Epithelial cell of prostate (primary cell): Measurements from ENCODE around the gene ZNF441.
"Not testable (repeated sequence)": the region's sequence is repeated elsewhere in the genome, so short reads cannot be mapped to it uniquely, and the experiment has no call there.

Experiments used
- DNase-seq: peaks from one replicate; pipeline ENCODE4 v3.0.0-alpha.2; 2011; ENCODE audit warnings: low read depth, low spot score
- H3K27ac ChIP-seq: fragments of 450-650 bp; 2 replicates; pipeline ENCODE4 v1.5.1; 2017; ENCODE audit warnings: mild to moderate bottlenecking

The ZNF441 gene

DNA sequence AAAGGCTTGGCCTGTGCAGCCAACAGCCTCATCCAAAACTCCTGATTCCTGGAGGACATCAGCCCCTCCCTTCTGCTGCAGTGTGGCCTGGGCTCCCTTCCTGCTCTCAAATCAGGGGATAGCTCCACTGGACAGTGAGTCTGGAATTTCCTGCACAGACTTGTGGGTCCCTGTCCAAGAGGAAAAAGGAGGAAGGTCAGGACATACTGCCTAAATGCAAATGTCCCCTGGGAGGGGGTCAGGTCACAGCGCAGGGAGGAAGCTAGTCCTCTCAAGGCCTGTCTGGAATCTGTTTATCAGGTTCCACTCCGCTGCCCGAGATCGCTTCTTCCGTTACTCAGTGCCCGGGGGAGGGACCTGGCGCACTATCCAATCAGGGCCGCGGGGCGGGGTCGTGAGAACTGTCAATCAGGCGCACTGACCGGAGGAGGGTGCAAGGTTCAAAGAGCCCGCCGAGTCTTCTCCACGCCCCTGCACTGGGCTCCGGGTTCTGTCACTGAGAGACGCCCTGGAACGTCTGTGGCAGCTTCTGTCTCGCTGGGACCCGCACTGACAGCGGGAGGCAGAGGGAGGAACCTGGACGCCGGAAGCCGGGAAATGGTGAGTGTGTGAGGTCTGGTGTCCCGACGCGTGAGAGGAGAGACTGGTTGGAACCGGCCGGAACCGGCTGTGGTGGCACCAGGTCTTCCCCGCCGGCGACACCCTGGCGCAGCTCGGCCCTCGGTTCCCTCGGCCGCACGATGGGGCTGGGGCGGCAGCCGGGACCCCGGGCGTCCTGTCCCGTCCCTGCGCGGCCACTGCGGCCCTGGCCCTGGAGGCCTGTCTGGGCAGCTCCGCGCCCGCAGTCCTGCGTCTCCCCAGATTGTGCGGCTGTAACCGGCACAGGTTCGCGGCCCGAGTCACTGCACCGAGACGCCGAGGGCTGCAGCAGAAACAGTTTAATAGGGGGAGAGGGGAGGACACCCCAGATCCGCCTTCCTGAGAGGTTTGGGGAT is at the start of gene ZNF441:
ZNF441 (plus strand) TSS at position 404 of the 995 bp plus-strand sequence; CDS start at position 598, 194 bp downstream.
- peak within 1 kb of the TSS; percentile 86 for H3K27ac ChIP-seq
- DNase-seq: peak; percentile 60

DNA sequence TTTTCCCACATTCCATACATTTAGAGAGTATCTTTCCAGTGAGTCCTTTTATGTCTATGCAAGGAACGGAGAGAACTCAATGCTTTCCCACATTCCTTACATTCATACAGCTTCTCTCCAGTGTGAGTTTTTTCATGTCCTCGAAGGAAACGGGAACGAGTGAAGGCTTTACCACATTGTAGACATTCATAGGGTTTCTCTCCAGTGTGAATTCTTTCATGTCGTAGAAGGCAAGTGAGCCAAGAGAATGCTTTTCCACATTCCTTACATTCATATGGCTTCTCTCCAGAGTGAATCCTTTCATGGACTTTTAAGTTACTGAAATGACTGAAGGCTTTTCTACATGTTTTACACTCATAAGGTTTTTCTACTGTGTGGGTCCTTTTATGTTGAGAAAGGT is 45.1 kb upstream of the ZNF441 start:
- DNase-seq: no peak
- no peak overlapping the region for H3K27ac ChIP-seq

DNA sequence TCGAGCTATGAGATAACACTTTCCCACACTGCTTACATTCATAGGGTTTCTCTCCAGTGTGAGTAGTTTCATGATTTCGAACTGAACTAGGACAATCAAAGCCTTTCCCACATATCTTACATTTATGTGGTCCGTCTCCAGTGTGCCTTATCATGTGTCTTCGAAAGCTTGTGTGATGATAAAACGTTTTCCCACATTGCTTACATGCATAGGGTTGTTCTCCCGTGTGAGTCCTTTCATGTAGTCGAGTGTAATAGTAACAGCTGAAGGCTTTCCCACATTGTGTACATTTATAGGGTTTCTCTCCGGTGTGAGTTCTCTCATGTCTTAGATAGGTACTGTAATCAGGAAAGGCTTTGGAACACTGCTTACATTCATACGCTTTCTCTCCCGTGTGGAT is 44.4 kb upstream of the ZNF441 start:
- no peak for DNase-seq
- H3K27ac ChIP-seq: no peak overlapping the region

- H3K27ac ChIP-seq: no peak overlapping the region
- no peak for DNase-seq
These were observed 37.2 kb upstream of the ZNF441 start for GRCh38 chr19:11729586-11729985.

DNA sequence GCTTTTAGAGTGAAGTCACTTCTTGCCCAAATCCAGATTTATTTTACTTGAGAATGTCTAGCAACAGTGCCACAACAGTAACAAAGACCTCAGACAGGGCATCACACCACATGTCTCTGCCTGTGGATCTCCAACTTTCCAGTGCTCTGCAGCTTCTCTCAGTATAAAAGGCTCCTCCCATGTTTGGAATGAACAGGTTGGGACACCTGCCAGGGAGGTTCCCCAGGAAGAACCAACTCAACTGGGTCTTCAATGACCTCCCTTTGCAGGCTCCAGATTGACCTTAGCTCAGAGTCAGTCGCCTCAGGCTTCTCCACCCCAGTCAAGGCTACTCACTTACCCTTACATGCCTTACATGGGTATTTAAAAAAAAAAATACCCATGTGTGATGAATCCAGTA is 31.4 kb upstream of the ZNF441 start:
- DNase-seq: no peak
- H3K27ac ChIP-seq: peak overlapping the region; percentile 1

- H3K27ac ChIP-seq: peak overlapping the region; percentile 1
- DNase-seq: no peak
These were observed 30.1 kb upstream of the ZNF441 start for GRCh38 chr19:11736696-11737095.

GRCh38 chr19:11737964-11738745 is 28.6 kb upstream of the ZNF441 start:
- no peak for DNase-seq

DNA sequence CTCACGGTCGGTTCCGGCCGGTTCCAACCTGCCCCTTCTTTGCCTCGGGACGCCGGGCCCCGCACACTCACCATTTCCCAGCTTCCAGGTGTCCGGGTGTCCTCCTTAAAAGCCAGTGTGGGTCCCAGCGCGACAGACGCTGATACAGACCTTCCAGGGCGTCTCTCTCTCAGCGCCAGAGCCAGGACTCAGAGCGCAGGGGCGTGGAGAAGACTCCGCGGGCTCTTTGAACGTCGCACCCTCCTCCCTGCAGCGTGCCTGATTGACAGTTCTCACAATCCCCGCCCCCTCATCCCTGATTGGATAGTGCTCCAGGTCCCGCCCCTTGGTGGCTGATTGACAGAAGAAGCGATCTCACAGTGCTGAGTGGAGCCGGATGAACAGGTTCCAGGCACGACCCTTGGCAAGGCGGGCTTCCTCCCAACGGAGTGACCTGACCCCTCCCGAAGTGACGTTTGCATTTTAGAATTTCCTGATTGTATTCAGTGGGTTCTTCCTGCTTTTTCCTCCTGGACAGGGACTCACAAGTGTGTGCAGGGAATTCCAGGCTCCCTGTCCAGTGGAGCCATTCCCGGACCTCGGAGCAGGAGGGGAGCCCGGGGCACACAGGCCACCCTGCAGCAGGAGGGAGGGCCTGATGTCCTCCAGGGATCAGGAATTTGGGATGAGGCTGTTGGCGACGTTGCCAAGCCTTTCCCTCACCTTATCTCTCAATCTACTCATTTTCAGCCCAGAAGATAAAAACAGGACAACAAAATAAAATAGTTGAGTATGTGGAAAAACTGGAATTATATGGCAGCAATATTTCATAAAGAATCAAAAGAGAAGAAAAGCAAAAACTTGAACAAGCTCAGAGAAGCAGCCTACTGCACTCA is 27.8 kb upstream of the ZNF441 start, which contains the start of gene ZNF823:
ZNF823 (minus strand) TSS at position 201 of the 875 bp plus-strand sequence; CDS start at position 74, 127 bp downstream.
- peak; percentile 90 for DNase-seq
- peak within 1 kb of the TSS; percentile 60 for H3K27ac ChIP-seq

More at GRCh38 chr19:11737964-11738745, 28.6 kb upstream of the ZNF441 start:
- H3K27ac ChIP-seq: peak overlapping the region; percentile 60

DNA sequence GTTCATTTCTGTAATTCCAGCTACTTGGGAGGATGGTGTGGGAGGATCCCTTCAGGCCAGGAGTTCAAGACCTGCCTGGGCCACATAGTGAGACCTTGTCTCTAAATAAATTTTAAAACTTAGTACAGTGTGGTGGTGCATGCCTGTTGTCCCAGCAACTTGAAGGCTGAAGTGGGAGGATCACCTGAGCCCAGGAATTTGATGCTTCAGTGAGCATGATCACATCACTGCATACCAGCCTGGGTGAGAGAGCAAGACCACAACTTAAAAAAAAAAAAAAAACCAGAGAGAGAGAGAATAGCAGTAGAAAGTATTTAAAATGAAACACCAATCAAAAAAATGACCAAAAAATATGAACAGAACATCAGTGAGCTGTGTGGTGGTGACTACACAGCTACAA is 20.9 kb upstream of the ZNF441 start:
- H3K27ac ChIP-seq: no peak overlapping the region
- no peak for DNase-seq

DNA sequence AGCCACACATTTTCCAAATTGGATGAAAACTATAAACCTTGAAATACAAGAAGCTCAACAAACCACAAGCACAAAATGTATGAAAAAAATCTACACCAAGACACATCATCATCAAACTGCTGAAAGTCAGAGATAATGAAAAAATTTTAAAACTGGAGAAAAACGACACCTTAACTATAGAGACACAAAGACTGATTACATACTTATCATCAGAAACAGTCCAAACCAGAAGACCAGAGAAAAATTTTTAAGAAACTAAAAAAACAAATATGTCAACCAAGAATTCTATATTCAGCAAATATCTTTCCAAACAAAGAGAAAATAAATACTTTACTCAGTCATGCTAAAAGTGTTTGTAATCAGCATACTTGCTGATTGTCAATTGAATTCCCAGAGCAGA is 19.5 kb upstream of the ZNF441 start:
- DNase-seq: no peak
- no peak overlapping the region for H3K27ac ChIP-seq

GRCh38 chr19:11749751-11750150 is 17.0 kb upstream of the ZNF441 start:
- DNase-seq: no peak
- no peak overlapping the region for H3K27ac ChIP-seq

DNA sequence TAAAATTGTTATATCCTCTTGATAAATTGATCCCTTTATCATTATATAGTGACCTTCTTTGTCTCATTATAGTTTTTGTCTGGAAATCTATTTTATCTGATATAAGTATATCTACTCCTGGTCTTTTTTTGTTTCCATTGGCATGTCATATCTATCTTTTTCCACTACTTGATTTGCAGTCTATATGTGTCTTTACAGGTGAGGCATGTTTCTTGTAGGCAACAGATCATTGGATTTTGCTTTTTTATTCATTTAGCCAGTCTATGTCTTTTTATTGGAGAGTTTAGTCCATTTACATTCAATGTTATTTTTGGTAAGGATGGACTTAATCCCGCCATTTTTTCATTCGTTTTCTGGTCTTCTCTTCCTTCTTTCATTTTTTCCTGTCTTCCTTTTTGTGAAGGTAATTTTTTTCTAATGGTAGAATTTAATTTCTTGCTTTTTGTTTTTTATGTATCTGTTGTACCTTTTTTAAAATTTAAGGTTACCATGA is 14.5 kb upstream of the ZNF441 start:
- no peak for DNase-seq
- H3K27ac ChIP-seq: no peak overlapping the region

- no peak for DNase-seq
- no peak overlapping the region for H3K27ac ChIP-seq
These were observed 12.1 kb upstream of the ZNF441 start for GRCh38 chr19:11754663-11755062.

DNA sequence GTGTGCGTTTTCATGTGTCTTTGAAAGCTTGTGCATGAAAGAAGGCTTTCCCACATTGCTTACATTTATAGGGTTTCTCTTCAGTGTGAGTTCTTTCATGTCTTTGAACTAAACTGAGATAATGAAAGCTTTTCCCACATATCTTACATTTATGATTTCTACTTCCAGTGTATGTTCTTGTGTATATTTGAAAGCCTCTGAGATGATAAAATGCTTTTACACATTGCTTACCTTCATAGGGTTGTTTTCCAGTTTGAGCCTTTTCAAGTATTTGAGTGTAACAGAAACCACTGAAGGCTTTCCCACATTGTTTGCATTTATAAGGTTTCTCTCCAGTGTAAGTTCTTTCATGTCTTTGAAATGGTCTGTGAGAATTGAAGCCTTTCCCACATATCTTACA is 9.8 kb upstream of the ZNF441 start:
- no peak overlapping the region for H3K27ac ChIP-seq
- no peak for DNase-seq

DNA sequence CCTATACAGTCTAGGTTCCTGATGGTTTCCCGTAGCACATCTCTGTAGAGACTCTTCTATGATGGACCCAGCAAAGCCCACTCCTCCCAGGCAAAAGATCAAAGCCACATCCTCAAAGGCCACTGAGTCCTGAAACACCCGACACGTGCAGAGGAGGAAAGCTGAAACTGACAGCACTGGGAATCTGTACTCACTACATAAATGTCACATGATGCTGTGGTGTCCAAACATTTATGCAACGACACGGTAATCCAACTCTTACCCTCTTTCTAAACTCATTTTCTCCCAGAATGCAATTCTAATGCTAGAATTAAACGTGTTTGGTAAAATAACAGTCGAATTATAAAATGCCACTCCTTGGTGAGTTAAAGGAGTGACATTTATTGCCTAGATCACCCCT is 7.0 kb upstream of the ZNF441 start:
- no peak for DNase-seq
- H3K27ac ChIP-seq: no peak overlapping the region

DNA sequence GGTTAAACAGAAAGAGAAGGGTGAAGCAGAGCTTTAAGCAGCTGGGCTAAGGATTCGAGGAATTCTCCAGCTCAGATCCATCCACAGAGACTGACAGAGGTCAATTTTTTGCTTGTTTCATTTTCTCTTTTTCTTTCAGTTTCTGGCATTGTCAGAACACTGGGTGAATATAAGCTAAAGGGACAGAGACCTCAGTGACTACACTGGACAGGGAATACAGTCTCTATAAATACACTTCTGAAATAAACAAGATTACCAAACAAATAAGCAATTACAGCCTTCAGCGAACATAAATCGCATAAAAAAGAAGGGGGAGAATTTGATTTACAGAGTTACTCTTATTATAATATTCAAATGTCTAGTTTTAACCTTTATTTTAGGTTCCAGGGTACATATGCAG is 3.7 kb upstream of the ZNF441 start:
- no peak overlapping the region for H3K27ac ChIP-seq
- DNase-seq: no peak

DNA sequence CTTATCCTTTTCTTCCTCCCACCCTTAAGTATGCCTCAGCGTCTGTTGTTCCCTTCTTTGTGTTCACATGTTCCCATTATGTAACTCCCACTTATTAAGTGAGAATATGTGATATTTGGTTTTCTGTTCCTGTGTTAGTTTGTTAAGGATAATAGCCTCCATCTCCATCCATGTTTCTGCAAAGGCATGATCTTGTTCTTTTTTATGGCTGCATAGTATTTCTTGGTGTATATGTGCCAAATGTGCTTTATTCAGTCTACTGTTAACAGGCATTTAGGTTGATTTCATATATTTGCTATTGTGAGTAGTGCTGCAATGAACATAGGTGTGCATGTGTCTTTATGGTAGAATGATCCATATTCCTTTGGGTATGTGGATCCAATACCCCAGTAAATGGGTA is 3.2 kb upstream of the ZNF441 start:
- H3K27ac ChIP-seq: no peak overlapping the region
- DNase-seq: no peak

GRCh38 chr19:11767633-11768133 is 883 bp downstream of the ZNF441 start:
- peak overlapping the region; percentile 86 for H3K27ac ChIP-seq
- DNase-seq: no peak

DNA sequence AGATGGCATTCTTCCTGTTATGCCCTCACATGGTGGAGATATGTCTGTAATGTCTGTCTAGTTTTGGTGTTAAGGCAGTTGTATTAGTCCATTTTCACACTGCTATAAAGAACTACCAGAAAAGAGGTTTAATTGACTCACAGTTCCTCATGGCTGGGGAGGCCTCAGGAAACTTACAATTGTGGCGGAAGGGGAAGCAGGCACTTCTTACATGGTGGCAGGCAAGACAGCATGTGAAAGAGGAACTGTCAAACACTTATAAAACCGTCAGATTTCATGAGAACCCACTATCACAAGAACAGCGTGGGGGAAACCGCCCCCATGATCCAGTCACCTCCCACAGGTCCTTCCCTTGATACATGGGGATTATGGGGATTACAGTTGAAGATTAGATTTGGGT is 3.2 kb downstream of the ZNF441 start:
- no peak overlapping the region for H3K27ac ChIP-seq
- no peak for DNase-seq

DNA sequence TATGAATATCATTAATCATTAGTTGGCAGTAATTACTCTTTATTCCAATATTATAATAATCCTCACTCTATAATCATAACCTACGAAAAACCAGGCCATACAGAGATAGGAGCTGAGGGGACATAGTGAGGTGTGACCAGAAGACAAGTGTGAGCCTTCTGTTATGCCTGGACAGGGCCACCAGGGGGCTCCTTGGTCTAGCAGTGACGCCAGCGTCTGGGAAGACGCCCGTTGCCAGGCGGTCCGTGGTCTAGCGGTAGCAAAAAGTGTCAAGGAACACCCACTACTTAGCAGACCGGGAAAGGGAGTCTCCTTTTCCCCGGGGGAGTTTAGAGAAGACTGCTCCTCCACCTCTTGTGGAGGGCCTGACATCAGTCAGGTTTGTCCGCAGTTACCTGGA is 4.7 kb downstream of the ZNF441 start:
- DNase-seq, H3K27ac ChIP-seq: not testable (repeated sequence)
